Stromal cell of bone marrow (primary cell): Measurements from ENCODE around the gene ZBTB4.

Experiments used
- DNase-seq: peaks from one replicate; pipeline ENCODE4 v3.0.0-alpha.2; 2012; ENCODE audit warnings: low read depth

Gene ZBTB4, protein sequence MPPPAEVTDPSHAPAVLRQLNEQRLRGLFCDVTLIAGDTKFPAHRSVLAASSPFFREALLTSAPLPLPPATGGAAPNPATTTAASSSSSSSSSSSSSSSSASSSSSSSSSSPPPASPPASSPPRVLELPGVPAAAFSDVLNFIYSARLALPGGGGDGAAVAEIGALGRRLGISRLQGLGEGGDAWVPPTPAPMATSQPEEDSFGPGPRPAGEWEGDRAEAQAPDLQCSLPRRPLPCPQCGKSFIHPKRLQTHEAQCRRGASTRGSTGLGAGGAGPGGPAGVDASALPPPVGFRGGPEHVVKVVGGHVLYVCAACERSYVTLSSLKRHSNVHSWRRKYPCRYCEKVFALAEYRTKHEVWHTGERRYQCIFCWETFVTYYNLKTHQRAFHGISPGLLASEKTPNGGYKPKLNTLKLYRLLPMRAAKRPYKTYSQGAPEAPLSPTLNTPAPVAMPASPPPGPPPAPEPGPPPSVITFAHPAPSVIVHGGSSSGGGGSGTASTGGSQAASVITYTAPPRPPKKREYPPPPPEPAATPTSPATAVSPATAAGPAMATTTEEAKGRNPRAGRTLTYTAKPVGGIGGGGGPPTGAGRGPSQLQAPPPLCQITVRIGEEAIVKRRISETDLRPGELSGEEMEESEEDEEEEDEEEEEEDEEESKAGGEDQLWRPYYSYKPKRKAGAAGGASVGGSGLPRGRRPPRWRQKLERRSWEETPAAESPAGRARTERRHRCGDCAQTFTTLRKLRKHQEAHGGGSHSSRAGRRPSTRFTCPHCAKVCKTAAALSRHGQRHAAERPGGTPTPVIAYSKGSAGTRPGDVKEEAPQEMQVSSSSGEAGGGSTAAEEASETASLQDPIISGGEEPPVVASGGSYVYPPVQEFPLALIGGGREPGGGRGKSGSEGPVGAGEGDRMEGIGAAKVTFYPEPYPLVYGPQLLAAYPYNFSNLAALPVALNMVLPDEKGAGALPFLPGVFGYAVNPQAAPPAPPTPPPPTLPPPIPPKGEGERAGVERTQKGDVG

DNA sequence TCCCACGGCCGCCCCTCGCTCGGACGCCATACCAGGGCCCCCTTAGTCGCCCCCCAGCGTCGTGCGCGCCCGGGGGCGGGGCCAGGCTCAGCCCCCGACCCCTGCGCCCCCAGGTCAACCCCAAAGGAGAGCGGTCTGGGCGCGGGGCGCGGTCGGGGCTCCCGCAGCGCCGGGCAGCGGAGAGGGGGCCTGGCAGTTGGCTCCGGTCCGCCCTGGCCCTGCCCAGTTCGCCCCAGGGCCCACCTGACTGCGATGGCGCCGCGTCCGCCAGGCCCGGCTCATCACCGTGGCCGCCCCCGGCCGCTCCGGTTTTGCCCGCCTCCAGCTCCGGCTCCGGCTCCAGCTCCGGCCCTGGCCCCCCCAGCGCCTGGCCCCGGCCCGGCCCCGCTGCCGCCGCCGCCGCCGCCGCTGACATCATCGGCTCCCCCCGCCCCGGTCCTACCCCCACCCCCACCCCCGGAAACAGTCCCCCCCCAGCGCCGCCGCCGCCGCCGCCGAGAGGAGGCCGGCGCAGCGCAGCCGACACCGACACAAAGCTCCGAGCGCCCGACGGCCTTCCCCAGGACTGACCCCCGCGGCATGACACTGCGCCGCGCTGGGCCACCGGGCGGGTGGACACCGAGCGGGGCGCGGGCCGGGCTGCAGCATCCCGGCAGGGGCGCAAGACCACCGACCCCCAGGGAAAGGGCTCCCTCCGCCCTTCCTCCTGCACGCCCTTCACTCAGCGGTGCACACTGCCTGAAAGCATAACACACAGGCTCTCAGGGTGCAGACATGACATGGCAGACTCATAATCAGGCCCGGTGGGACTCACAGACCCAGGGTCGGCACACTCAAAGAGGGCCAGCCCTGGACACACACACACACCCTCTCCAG, at the start of gene ZBTB4:
ZBTB4 (minus strand) TSS at position 419 of the 876 bp plus-strand sequence. CDS start 12,830 bp downstream, outside the sequence.
- DNase-seq, result no peak

DNA sequence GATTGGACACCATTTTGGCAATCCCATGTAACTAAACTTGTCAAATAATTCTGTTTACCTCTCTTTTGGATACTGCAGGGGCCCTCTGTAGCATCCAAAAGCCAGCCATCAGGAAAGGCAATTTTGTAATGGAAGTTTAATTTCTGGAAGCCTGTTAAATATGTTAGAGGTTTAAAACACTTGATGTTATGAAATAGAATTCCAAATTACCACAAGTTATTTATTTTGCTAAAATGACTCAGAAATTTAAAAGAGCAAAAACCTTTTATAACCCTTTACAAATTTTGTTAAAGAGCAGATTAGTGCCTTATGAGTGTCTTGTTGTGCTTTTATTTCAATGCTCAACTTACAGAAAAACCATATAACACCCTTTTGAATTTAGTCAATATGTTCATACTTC, 49.4 kb upstream of the ZBTB4 start:
- DNase-seq, result no peak

GRCh38 chr17:7523033-7523432, 43.6 kb upstream of the ZBTB4 start:
- no peak for DNase-seq

- DNase-seq, result no peak
These were observed 36.6 kb upstream of the ZBTB4 start for GRCh38 chr17:7515911-7516610.

GRCh38 chr17:7513850-7514419, 34.5 kb upstream of the ZBTB4 start:
- no peak for DNase-seq

- no peak for DNase-seq
These were observed 33.6 kb upstream of the ZBTB4 start for GRCh38 chr17:7512824-7513540.

- DNase-seq, result no peak
These were observed 32.7 kb upstream of the ZBTB4 start for GRCh38 chr17:7512105-7512504.

DNA sequence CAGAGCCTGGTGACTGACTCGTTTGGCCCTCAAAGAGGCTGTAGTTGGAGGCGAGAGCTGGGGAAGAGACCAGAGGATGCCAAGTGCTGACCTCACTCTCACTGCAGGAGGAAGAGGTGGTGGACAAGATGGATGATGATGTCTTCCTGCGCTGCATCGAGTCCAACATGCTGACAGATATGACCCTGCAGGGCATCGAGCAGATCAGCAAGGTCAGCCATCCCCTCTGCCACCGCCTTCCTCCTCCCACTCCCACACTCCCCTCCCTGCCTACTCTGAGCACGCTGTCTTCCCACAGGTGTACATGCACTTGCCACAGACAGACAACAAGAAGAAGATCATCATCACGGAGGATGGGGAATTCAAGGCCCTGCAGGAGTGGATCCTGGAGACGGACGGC, 31.7 kb upstream of the ZBTB4 start:
- no peak for DNase-seq

DNA sequence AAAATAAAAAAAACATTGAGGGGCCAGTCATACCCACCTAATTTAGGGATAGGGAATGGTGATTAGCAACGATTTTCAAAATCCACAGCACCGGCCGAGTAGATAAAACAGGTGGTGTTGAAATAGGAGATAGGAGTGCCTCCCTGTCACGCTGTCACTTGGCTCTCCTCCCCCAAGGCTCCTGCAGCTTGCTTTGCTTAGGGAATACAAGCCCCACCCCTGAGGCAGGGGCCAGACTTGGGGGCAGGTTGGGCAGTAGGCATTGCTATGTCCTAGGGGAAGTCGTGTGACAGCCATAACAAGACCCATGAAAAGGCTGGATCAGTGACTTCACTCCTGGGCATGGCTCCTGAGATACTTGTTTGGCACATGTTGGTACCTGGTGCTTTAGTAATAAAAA, 30.5 kb upstream of the ZBTB4 start:
- no peak for DNase-seq

- no peak for DNase-seq
These were observed 29.4 kb upstream of the ZBTB4 start for GRCh38 chr17:7508846-7509245.

- no peak for DNase-seq
These were observed 28.7 kb upstream of the ZBTB4 start for GRCh38 chr17:7508145-7508544.

DNA sequence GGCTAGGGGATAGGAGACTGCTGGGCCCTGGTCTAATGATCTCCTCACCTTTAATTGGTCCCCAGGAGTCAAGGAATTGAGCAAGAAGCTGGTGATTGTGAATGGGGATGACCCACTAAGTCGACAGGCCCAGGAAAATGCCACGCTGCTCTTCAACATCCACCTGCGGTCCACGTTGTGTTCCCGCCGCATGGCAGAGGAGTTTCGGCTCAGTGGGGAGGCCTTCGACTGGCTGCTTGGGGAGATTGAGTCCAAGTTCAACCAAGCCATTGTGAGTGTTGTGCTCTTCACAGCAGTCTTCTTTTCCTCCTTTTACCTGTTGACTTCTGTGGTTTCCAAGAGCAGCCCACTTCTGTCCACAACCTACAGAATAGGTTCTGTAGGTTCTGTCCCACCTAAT, 24.1 kb upstream of the ZBTB4 start:
- DNase-seq, result no peak

- DNase-seq, result no peak
These were observed 23.6 kb upstream of the ZBTB4 start for GRCh38 chr17:7502987-7503386.

DNA sequence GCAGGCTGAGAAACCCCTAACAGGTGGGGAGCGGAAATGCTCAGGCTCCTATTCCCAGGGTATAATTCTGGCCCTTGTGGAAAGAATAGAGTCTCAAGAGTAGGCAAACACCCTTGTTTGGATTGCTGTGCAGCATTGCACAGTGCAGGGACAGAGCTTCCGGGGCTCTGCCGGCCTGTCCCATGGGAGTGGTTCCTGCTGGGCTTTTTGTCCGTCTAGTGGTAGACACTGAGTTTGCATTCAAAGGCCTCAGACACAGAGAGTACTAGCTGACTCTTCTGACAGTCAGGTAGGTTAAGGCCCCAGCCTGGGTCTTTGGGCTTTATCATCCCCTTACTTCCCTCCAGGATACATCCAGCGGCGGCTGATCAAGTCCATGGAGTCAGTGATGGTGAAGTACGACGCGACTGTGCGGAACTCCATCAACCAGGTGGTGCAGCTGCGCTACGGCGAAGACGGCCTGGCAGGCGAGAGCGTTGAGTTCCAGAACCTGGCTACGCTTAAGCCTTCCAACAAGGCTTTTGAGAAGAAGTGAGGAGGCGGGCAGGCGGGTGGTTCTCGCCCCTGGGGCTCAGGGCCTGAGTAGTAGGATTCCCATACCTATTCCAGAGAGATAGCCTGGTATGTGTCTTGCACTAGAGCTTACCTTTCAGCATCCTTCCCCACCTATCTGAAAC, 22.9 kb upstream of the ZBTB4 start:
- no peak for DNase-seq

GRCh38 chr17:7501729-7502128, 22.3 kb upstream of the ZBTB4 start:
- DNase-seq, result no peak

- DNase-seq, result no peak
These were observed 19.7 kb upstream of the ZBTB4 start for GRCh38 chr17:7499161-7499560.

DNA sequence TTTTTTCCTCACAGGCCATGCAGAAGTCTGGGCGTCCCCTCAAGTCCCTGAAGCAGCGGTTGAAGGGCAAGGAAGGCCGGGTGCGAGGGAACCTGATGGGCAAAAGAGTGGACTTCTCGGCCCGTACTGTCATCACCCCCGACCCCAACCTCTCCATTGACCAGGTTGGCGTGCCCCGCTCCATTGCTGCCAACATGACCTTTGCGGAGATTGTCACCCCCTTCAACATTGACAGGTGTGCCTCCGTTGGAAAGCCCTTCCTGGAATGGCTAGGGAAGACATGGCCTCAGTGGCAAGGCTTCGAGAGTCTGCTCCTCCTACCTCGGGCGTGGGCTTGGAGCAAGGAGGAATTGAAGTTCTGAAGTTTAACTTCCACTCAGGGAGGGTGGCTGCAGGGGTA, 18.2 kb upstream of the ZBTB4 start:
- no peak for DNase-seq

GRCh38 chr17:7497228-7497627, 17.8 kb upstream of the ZBTB4 start:
- no peak for DNase-seq

DNA sequence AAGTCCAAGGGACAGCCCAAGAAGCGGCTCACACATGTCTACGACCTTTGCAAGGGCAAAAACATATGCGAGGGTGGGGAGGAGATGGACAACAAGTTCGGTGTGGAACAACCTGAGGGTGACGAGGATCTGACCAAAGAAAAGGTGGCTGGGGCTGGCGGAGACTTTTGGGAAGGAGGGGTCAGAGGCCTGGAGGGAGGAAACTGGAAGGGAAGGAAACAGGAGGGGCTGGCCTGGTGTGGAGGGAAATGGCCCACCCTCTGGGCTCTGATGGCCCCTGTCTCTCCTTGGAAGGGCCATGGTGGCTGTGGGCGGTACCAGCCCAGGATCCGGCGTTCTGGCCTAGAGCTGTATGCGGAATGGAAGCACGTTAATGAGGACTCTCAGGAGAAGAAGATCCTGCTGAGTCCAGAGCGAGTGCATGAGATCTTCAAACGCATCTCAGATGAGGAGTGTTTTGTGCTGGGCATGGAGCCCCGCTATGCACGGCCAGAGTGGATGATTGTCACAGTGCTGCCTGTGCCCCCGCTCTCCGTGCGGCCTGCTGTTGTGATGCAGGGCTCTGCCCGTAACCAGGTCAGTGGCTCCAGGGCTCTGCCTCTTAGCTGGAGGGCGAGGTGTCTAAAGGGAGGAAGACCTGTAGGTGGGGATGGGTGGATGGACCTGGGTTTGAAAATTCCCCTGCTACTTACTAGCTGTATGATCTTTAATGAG, 17.2 kb upstream of the ZBTB4 start:
- no peak for DNase-seq
